NCI-H1105 (cell line): ENCODE data around the gene ZDHHC11B.
"Not testable (repeated sequence)": the region's sequence is repeated elsewhere in the genome, so short reads cannot be mapped to it uniquely, and the experiment has no call there.

Source experiments
- DNase-seq: peaks from one replicate; lab custom pipeline; 2025; lab: John Stamatoyannopoulos, UW

Gene ZDHHC11B

DNA sequence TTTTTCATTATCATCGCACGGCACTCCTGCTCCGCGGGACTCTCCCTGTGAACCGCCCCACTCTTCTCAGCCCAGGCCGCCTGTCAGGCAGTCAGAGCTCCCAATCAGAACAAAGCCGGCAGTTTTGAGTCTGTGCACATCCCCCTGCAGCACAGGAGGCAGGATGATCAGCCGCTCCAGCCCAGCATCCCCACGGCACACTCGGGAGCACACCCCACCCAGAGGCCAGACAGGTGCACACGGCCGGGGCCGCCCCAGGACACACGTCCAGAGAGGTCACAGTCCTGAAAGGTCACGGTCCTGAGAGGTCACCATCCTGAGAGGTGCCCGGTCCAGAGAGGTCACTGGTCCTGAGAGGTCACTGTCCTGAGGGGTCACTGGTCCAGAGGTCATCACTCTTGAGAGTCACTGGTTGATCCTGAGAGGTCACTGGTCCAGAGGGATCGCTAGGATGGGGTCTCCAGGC lies 99.7 kb downstream of the ZDHHC11B start:
- no peak for DNase-seq

DNA sequence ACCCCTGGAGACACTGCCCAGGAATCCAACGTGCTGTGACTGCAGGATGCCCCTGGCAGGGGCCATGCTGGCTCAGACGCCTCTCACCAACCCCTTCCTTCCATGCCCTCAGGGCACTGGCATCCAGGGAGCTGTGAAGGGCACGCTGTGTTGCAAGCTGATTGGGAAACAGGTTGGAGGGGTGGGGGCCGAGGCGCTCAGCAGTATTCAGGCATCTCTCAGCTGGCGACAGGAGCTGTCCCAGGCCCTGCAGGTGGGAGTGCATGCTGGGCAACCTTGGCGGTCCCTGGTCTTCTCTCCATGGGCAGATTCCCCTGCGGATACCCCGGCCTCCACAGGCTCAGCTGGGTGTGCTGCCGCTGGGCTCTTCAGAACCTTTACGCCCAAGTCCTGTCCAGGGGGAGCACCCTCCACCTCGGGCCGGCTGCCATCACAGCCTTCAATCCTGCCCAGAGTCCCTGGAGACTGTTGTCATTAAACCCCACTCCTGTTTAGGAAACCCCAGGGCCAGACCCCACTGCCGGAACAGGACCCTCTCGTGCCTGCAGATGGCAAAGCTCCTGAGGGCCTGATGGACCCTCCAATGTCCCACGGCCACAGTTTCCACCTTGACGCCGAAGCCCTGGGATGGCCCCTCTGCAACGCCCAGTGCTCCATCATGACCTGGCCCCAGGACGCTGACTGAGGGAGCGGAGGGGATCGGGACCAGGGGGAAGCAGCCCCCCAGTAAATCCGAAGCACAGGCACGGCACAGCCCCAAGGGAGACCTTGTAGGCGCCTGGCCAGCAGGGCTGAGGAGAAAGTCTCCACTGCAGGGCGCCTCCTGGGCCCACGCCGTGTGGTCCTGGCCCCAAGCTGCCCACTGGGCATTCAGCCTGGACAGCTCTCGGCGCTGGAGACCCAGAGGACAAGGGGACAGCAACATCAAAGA lies 100.7 kb downstream of the ZDHHC11B start:
- no peak for DNase-seq

GRCh38 chr5:682651-683358 lies 101.7 kb downstream of the ZDHHC11B start:
- not testable (repeated sequence) for DNase-seq

- DNase-seq: not testable (repeated sequence)
Measured at GRCh38 chr5:682216-682615, 102.3 kb downstream of the ZDHHC11B start.

DNA sequence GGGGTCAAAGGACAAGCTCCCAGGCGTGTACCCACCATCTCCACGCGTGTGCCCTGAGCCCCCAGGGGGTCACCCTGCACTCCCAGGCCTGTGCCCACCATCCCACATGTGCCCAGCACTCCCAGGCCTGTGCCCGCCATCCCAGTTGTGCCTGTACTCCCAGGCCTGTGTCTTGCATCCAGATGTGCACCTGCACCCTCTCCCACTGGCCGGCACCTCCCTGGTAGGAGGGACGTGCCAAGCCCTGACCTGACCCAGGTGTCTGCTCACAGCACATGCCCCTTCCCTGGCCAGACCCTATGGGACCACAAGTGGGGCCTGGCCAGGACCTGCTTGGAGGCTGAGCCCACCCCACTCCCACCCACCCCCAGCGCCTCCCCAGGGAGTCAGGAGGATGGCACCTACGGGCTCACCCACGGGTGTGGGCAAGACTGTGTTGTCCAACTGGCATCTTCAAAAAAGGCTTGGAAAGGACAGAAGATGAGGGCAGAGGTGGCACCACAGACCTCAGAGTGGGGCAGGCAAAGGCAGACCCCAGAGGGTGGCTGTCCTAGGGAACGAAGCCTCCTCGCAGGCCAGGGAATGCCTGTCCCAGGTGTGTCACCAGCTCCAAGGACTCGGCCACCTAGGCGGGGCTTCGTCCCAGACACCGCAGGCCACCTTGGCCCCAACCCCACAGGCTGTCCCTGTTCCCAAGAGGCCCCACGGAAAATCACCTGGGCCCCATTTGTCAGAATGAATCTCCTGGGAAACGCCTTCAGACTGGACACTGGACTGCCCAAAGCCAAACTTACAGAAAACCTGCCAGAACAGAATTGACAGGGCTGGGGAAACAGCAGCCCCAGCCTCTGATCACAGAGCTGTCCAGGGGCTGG lies 103.0 kb downstream of the ZDHHC11B start:
- not testable (repeated sequence) for DNase-seq

DNA sequence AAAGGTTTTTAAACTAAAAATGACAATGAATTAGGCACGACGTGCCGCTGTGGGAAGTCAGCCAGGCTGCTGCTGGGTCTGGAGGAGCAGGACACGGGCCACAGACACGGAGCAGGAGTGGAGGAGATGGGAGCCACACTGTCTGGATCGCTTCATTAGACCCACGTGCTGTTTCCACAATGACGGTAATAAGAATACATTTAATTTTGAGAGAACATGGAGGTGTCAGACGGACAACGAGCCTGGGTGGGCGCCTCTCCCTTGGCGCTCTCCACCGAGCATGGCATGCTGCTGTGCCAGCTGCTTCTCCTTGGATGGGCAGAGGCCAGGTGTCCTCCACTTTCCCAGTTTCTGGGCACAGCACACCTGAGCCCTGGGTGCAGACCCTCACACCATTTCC lies 103.7 kb downstream of the ZDHHC11B start:
- DNase-seq: not testable (repeated sequence)

- not testable (repeated sequence) for DNase-seq
Measured at GRCh38 chr5:680118-680795, 104.3 kb downstream of the ZDHHC11B start.

DNA sequence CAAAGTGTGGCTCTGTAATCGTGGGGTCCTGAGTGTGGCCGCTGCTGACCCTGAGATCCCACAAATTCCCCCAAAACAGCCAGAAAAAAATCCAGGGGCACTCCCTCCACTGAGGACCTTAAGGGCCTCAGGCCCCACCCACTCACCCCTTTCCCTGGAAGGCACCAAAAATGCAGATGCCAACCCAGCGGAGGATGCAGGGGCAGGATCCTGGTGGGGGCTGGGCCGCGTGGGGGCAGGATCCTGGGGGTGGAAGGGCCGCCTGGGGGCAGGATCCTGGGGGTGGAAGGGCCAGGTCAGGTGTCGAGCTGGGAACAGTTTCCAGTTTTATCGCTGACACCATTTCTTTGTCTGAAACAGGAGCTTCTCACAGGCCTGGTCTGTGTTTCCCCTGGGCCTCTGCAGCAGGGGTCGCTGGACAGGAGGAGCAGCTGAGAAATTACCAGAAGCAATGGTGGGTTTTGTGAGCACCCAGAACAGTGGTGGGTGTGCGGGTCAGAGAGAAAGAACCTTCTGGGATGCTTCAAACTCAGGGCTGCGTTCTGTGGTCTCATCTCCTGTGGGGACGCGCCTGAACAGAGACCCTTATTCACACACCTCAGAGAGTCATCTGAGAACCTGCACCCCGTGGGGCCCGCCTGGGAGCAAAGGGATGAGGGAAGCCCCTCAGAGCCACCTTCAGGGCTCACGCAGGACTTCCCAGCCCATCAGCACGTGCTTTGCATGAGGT lies 105.2 kb downstream of the ZDHHC11B start:
- DNase-seq: not testable (repeated sequence)

DNA sequence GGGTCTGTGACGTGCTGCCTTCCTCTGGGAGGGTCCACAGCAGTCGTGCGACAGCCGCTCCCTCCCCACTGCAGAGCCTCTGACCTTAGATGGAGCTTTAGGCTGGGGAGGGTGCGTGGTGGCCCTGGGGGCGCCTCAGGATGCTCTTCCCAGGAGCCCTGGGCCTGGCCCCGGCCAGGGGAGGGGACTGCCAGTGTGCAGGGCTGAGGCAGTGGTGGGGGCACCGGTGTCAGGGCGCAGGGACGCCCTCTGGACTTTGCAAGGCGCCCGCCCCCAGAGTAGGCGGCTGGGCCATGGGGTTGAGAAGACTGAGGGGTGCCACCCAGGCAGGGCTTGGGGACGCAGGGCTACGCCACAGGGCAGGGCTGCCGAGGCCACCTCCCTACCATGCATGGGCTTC lies 106.0 kb downstream of the ZDHHC11B start:
- DNase-seq: not testable (repeated sequence)

DNA sequence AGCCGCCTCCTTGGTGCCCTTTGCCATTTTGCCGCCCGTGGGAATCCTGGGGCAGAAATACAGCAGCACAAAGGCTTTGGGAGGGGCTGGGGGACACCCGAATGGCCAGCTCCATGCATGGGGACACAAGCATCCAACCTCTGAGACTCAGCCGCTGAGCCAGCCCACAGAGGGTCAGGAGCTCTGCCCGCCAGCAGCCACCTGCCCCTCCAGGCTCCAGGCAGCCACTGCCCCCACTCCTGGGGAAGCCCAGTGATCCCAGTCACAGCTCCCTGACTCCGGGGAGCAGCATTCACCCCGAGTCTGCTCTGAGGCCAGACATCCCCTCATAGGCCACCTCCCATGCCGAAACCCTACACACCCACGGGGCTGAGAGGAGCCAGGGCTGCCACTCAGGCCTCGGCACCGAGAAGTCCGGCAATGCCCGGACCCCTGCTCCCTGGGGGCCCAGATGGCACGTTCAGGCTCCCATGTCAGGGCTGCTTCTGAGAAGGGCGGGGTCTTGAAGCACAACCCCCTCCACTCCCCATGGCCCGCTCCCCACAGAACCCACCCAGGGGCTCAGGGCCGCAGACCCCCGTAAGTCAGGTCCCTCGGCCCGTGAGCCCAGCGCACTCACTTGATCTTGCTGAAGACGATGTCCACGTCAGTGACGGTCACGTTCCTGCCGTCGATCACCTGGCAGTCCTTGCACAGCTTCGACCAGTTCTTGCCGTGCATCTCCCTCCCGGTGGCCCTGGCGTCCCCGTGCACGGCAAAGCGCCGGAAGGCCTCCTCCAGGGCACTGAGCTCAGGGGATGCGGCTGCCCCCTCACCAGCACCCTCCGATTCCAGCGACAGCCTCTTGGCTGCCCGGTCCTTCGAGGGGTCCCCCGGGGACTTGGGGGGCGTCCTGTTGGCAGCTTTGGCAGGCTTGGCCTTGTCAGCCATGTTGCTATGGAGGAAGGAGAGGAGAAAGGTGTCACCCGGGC lies 107.1 kb downstream of the ZDHHC11B start:
- no peak for DNase-seq

- DNase-seq: no peak
Measured at GRCh38 chr5:676699-677076, 107.8 kb downstream of the ZDHHC11B start.

GRCh38 chr5:675871-676698 lies 108.4 kb downstream of the ZDHHC11B start:
- no peak for DNase-seq

GRCh38 chr5:675111-675870 lies 109.2 kb downstream of the ZDHHC11B start:
- no peak for DNase-seq

DNA sequence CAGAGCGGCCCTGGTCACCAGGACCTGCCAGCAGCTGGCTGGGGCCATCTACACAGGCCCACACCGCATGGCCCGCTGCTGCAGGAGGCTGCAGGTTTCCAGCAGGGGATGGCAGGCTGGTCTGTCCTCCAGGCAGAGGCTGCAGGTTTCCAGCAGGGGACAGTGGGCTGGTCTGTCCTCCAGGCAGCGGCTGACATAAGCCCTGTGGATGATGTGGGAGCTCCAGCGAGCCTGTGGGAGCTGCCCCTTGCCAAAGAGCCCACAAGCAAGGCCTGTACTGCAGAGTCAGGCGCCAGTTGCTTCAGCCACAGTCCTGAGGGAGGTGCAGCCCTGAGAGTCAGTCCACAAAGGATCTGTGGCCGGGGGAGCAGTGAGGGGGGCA lies 109.9 kb downstream of the ZDHHC11B start:
- no peak for DNase-seq

GRCh38 chr5:673831-674629 lies 110.5 kb downstream of the ZDHHC11B start:
- no peak for DNase-seq

DNA sequence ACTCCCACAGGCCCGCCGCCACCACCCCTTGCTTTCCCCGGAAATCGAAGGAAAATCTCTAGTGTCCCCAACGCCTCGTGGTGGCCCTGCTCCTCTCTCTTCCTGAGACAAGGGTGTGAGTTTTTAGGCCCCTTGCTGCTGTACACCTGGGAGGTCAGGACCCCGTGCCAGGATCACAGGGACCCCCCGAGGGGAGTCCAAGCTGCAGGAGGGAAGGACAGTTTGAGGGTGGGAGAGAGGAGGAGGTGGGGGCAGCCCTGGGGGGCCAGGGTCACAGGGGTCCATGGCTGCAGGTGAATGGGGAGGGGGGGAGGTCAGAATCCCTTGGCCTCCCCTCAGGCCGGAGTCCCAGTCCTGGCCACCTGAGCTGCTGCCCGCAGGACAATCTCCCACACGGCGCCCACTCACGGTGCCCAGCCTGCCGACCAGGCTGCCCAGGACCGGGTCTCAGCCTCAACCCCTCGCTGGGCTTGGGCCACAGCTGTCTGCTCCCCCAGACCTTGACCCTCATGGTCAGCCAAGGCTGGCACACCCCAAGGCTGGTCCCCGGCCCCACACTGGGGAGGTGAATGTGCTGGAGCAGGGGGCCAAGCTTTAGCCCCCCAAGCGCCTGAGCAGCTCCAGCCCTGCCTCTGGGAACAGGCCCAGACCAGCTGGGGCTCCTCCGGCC lies 111.2 kb downstream of the ZDHHC11B start:
- DNase-seq: no peak
